Omental fat pad (tissue), 4 donors: Measurements from ENCODE around the gene SLC22A7. TPM values are rescaled to one million over a fixed set of nuclear protein-coding genes. Genes with fewer than 3 reads are reported as not detected.

Experiments used
- ATAC-seq: fragments of 150-250 bp; one replicate; pipeline ENCODE4 v1.9.1; 2016; ENCODE audit warnings: mild to moderate bottlenecking, moderate library complexity; ENCODE audit not compliant: low FRiP score
- DNase-seq: peaks from one replicate; pipeline ENCODE4 v3.0.0-alpha.2; 2019; ENCODE audit warnings: low spot score
- total RNA-seq, 4 donors: library from RNA; depleted of rRNA; stranded (reverse); fragments of >200 nt; gene quantifications; one replicate each; pipeline ENCODE4 v1.1.0, GENCODE V29; 2016
- TF ChIP-seq, protein P1 (sequence below), 3 donors: fragments of 450-650 bp; IDR thresholded peaks; one replicate each; pipeline ENCODE4 v1.5.1; 2016 to 2017; ENCODE audit warnings: antibody characterized with exemption in 3 of 3, mild to moderate bottlenecking in 3 of 3, moderate library complexity in 2 of 3

The SLC22A7 gene
- total RNA-seq, 4 donors from 2014 or later = not detected

DNA sequence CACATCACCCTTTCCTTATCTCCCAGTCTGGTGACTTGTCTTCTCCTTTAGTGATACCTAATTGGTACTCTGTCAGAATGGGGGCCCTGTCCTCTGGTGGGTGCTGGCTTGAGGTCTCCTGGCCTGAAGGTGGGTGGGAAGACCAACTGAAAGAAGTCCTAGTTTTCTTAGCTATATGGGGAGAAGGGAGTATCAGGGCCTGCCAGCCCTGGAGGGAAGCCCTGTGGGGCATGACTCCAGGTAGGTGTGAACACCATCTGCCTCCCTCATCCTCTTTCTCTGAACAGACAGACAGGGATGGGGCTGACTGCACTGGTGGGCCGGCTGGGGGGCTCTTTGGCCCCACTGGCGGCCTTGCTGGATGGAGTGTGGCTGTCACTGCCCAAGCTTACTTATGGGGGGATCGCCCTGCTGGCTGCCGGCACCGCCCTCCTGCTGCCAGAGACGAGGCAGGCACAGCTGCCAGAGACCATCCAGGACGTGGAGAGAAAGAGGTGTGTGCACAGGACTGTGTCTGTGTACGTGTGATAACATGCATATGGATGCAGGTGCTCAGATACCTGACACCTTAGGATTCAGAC is 5.8 kb downstream of the SLC22A7 start:
- TF ChIP-seq, protein P1, sequence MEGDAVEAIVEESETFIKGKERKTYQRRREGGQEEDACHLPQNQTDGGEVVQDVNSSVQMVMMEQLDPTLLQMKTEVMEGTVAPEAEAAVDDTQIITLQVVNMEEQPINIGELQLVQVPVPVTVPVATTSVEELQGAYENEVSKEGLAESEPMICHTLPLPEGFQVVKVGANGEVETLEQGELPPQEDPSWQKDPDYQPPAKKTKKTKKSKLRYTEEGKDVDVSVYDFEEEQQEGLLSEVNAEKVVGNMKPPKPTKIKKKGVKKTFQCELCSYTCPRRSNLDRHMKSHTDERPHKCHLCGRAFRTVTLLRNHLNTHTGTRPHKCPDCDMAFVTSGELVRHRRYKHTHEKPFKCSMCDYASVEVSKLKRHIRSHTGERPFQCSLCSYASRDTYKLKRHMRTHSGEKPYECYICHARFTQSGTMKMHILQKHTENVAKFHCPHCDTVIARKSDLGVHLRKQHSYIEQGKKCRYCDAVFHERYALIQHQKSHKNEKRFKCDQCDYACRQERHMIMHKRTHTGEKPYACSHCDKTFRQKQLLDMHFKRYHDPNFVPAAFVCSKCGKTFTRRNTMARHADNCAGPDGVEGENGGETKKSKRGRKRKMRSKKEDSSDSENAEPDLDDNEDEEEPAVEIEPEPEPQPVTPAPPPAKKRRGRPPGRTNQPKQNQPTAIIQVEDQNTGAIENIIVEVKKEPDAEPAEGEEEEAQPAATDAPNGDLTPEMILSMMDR (IDR thresholded peaks at IDR 0.05) = no peak
- DNase-seq = no peak
- no peak for ATAC-seq

DNA sequence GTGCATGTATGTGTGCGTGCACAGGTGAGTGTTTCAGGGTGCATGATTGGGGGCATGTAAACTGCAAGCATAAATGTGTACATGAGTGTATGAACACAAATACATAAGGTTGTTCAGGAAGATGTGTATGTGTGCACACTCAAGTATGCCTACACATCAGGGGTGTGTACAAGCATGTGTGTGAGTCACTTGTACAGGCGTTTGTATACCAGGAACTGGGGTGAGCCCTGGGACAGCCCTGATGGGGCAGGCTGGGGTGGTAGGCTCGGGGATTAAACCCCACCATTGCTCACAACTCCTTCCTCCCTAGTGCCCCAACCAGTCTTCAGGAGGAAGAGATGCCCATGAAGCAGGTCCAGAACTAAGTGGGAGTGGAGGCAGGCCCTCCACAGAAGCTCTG is 6.3 kb downstream of the SLC22A7 start:
- no peak for DNase-seq
- TF ChIP-seq, protein P1 (IDR thresholded peaks at IDR 0.05) = no peak
- no peak for ATAC-seq

DNA sequence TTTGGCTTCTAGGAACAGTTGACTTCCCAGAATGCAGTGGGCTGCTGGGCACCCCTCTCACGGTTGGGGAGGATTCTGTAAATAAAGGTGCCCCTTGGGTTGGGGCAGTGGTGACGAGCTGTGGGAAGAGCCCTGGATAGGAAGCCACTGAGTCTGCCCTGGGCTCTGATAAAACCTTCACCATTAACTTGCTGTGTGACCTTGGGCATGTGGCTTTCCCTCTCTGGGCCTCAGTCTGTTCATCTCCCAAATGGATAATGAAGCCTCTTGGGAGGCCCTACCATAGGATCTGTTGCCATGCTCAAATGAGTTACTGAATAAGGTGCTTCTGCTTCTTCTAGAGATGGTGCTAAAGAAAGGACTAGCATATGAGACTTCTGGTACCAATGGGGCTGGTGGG is 6.8 kb downstream of the SLC22A7 start:
- ATAC-seq (no peak), DNase-seq (no peak)
- TF ChIP-seq, protein P1 (IDR thresholded peaks at IDR 0.05) = no peak

DNA sequence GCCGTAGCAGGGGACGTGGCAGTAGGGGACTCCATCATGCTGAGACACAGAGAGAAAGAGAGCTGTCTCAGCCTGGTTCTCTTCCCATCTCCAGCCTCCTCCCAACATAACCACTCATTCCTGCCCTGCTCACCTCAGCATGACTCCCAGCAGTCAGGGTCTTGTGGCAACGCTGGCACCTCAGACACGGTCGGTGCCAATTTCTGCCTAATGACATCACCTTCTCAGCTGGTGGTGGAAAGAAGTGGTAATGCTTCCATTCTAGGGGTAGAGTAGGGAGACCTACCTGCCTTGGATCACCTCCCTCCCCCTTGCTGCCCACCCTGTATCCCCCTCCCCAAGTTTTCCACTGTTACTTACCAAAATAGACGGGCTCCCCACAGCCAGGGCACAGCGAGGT is 8.0 kb downstream of the SLC22A7 start:
- DNase-seq (no peak), ATAC-seq (no peak)
- TF ChIP-seq, protein P1 (IDR thresholded peaks at IDR 0.05) = no peak

DNA sequence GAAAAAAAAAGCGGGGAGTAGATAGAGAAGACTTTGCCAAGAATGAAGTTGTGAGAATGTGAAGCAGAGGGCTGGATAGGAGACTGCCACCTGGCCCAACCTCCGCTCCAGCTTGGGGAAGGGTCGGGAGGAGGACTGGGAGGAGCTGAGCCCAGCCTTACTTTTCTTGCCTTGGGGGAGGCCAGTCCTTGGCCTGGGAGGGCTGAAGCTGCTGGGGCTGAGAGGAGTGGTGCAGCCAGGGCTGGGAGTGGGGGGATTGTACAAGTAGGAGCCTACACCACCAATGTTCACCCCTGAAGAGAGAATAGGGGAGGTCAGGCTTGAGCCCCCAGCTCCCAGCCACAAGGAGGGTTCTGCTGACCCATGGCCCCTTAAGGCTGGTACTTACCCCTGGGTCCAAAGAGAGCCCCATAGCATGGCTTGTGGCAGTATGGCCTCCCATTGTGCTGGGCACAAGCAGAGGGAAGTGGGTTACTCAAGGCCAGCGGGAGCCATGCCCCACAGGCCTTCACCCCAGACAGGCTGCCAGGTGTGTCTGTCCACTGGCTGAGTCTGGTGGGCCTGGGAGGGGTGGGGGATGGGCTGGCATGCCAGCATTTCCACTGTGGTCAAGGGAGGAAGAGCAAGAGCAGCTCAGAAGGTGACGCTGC is 9.5 kb downstream of the SLC22A7 start:
- TF ChIP-seq, protein P1 (IDR thresholded peaks at IDR 0.05) = no peak
- DNase-seq = no peak
- no peak for ATAC-seq

DNA sequence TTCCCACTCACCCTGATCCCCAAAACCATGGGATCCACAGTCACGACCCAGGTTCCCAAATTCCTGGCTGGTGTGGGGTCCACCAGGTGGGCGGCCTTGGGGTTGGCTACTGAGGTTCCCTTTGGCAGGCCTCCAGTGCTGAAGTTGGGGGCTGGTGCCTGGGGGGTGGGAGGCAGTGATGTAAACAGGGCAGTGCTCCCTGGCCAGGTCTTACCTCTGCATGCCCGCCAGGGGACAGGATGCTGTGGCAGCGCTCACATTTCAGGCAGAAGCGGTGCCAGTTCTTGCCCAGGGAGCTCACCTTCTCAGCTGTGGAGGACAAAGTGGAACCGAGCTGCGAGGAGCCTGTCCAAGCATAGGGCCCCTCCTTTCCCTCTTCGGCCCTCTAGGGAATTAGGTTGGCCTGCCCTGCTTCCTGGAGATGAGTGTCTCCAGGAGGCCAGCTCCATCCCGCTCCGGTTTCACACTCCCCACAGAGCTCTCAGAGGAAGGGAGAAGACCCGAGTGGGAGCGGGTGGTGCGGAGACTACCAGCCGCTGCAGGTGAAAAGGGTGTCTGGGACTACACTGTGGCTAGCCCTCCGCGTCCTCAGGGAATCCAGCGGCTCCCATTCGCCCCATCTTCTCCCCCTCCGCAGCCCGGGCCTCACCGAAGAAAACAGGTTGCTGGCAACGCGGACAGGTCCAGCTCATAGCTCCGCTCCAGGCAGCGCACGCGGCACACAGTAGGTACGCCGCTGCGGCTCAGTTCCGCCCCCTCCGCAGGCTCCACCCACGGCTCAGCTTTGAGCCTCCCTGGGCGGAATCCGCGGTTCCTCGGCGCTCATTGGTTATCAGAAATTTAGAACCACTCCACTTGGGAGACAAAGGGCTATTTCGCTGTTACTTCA is 10.3 kb downstream of the SLC22A7 start, which contains the start of gene CRIP3:
Gene CRIP3, minus strand, starts transcription at position 726 of the 889 bp plus-strand sequence. Its CDS starts 34 bp downstream, at position 692.
- ATAC-seq = peak; percentile 33

More for the DNA sequence above, 10.3 kb downstream of the SLC22A7 start, which contains the start of gene CRIP3:
- DNase-seq = no peak
- TF ChIP-seq, protein P1 (IDR thresholded peaks at IDR 0.05) = no peak
